ENCODE data around the gene PTPRN2.

PTPRN2 gene

GRCh38 chr7:158283016-158283974, 304.3 kb downstream of the PTPRN2 start:
- Histone ChIP-seq H4K8ac (ENCODE audit: low read depth, low read length) (no peak overlapping the region), H2BK120ac (ENCODE audit: low read depth, low read length) (no peak overlapping the region)
- WGBS (ENCODE audit: extremely low coverage, insufficient coverage, low lambda C conversion rate), result no CpG with 5 or more reads among the region's 32 CpGs

DNA sequence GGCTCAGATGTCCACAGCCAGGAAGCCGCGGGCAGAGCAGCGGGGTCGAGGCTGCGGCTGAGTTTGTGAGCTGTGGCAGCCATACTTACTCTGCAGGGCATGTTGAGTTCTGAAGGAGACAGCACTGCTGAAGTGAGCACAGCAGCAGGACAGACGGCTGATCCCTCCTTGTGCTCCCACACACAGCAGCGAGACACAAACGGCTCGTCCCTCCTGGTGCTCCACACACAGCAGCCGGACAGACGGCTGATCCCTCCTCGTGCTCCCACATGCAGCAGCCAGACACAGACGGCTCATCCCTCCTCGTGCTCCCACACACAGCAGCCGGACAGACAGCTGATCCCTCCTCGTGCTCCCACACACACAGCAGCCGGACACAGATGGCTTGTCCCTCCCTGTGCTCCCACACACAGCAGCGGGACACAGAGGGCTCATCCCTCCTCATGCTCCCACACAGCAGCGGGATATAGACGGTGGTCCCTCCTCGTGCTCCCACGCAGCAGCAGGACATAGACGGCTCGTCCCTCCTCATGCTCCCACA, 305.1 kb downstream of the PTPRN2 start:
- DNase-seq, result no peak
- no CpG with 5 or more reads among the region's 24 CpGs for WGBS (ENCODE audit: extremely low coverage, insufficient coverage, low lambda C conversion rate)
- H3K79me1 ChIP-seq (ENCODE audit: low read length), result no peaks in the 10 kb centered on the region
- H3K4me1 ChIP-seq (ENCODE audit: control insufficient read depth, low read depth, low read length), result no peaks in the 10 kb centered on the region
- H3K9ac ChIP-seq (ENCODE audit: low read length), result no peak overlapping the region
- H4K8ac ChIP-seq (ENCODE audit: low read depth, low read length), result no peak overlapping the region
- no peaks in the 10 kb centered on the region for H3K79me2 ChIP-seq (ENCODE audit: control insufficient read depth, insufficient read depth, low read length)
- no peak overlapping the region for H3K23ac ChIP-seq (ENCODE audit: low read length)
- no peak overlapping the region for H3K4me2 ChIP-seq (ENCODE audit: low read length)
- no peak overlapping the region for H4K5ac ChIP-seq (ENCODE audit: low read length)
- no peaks in the 10 kb centered on the region for H3K36me3 ChIP-seq (ENCODE audit: control insufficient read depth, insufficient read depth, low read length)
- H2BK120ac ChIP-seq (ENCODE audit: low read depth, low read length), result no peak overlapping the region
- no peak overlapping the region for H3K4ac ChIP-seq (ENCODE audit: low read depth, low read length)
- H3K56ac ChIP-seq (ENCODE audit: low read length), result no peak overlapping the region
- H2BK15ac ChIP-seq (replicated peaks; ENCODE audit: low read depth), result no peak overlapping the region
- H3K27ac ChIP-seq (ENCODE audit: low read depth, low read length), result no peak overlapping the region
- no peak overlapping the region for H2BK5ac ChIP-seq (ENCODE audit: low read length)
- H3K27me3 ChIP-seq (ENCODE audit: insufficient read depth, low read length, poor library complexity), result no peaks in the 10 kb centered on the region
- no peak overlapping the region for H3K4me3 ChIP-seq (ENCODE audit: low read length)
- H2AK5ac ChIP-seq (ENCODE audit: low read length), result no peak overlapping the region
- no peak overlapping the region for H3K18ac ChIP-seq (ENCODE audit: low read length)

More at GRCh38 chr7:158283016-158283974, 304.3 kb downstream of the PTPRN2 start:
- H3K56ac ChIP-seq (ENCODE audit: low read length), result no peak overlapping the region
- H2AK5ac ChIP-seq (ENCODE audit: low read length), result no peak overlapping the region
- no peak overlapping the region for H2BK15ac ChIP-seq (replicated peaks; ENCODE audit: low read depth)
- DNase-seq, result no peak
- no peak overlapping the region for H3K23ac ChIP-seq (ENCODE audit: low read length)
- H3K79me1 ChIP-seq (ENCODE audit: low read length), result no peaks in the 10 kb centered on the region
- no peaks in the 10 kb centered on the region for H3K79me2 ChIP-seq (ENCODE audit: control insufficient read depth, insufficient read depth, low read length)
- H3K4me2 ChIP-seq (ENCODE audit: low read length), result no peak overlapping the region
- H3K27ac ChIP-seq (ENCODE audit: low read depth, low read length), result no peak overlapping the region
- H2BK5ac ChIP-seq (ENCODE audit: low read length), result no peak overlapping the region
- no peak overlapping the region for H3K9ac ChIP-seq (ENCODE audit: low read length)
- no peak overlapping the region for H3K4ac ChIP-seq (ENCODE audit: low read depth, low read length)
- no peaks in the 10 kb centered on the region for H3K4me1 ChIP-seq (ENCODE audit: control insufficient read depth, low read depth, low read length)
- H3K36me3 ChIP-seq (ENCODE audit: control insufficient read depth, insufficient read depth, low read length), result no peaks in the 10 kb centered on the region
- H4K5ac ChIP-seq (ENCODE audit: low read length), result no peak overlapping the region
- H3K18ac ChIP-seq (ENCODE audit: low read length), result no peak overlapping the region
- no peak overlapping the region for H3K4me3 ChIP-seq (ENCODE audit: low read length)
- no peaks in the 10 kb centered on the region for H3K27me3 ChIP-seq (ENCODE audit: insufficient read depth, low read length, poor library complexity)

DNA sequence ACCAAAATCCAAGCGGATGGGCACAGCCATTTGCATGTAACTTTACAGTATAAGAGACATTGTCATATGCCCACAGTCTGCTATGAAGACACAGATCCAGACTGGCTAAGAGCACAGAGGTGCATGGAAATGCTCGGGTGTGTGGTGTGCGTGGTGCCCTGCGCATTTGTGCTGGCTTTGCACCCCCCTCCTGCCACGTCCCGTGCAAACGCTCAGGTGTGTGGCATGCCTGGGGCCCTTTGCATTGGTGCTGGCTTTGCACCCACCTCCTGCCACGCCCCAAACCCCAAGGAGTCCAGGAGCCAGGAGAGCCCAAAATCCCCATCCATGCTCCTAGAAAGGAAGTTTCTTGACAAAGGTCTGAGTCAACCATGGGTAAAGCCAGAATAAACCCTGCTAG, 306.2 kb downstream of the PTPRN2 start:
- no peak overlapping the region for H3K9ac ChIP-seq (ENCODE audit: low read length)
- no peak for DNase-seq
- H3K18ac ChIP-seq (ENCODE audit: low read length), result no peak overlapping the region
- no peaks in the 10 kb centered on the region for H3K4me1 ChIP-seq (ENCODE audit: control insufficient read depth, low read depth, low read length)
- no peak overlapping the region for H3K23ac ChIP-seq (ENCODE audit: low read length)
- WGBS (ENCODE audit: extremely low coverage, insufficient coverage, low lambda C conversion rate), result no CpG with 5 or more reads among the region's 8 CpGs
- no peak overlapping the region for H2BK120ac ChIP-seq (ENCODE audit: low read depth, low read length)
- no peaks in the 10 kb centered on the region for H3K27me3 ChIP-seq (ENCODE audit: insufficient read depth, low read length, poor library complexity)
- no peak overlapping the region for H3K27ac ChIP-seq (ENCODE audit: low read depth, low read length)
- H3K36me3 ChIP-seq (ENCODE audit: control insufficient read depth, insufficient read depth, low read length), result no peaks in the 10 kb centered on the region
- H4K5ac ChIP-seq (ENCODE audit: low read length), result no peak overlapping the region
- H3K79me2 ChIP-seq (ENCODE audit: control insufficient read depth, insufficient read depth, low read length), result no peaks in the 10 kb centered on the region
- no peak overlapping the region for H3K56ac ChIP-seq (ENCODE audit: low read length)
- H3K4me3 ChIP-seq (ENCODE audit: low read length), result no peak overlapping the region
- no peak overlapping the region for H2AK5ac ChIP-seq (ENCODE audit: low read length)
- no peaks in the 10 kb centered on the region for H3K79me1 ChIP-seq (ENCODE audit: low read length)
- H2BK5ac ChIP-seq (ENCODE audit: low read length), result no peak overlapping the region
- no peak overlapping the region for H4K8ac ChIP-seq (ENCODE audit: low read depth, low read length)
- H3K4me2 ChIP-seq (ENCODE audit: low read length), result no peak overlapping the region
- no peak overlapping the region for H3K4ac ChIP-seq (ENCODE audit: low read depth, low read length)
- no peak overlapping the region for H2BK15ac ChIP-seq (replicated peaks; ENCODE audit: low read depth)

DNA sequence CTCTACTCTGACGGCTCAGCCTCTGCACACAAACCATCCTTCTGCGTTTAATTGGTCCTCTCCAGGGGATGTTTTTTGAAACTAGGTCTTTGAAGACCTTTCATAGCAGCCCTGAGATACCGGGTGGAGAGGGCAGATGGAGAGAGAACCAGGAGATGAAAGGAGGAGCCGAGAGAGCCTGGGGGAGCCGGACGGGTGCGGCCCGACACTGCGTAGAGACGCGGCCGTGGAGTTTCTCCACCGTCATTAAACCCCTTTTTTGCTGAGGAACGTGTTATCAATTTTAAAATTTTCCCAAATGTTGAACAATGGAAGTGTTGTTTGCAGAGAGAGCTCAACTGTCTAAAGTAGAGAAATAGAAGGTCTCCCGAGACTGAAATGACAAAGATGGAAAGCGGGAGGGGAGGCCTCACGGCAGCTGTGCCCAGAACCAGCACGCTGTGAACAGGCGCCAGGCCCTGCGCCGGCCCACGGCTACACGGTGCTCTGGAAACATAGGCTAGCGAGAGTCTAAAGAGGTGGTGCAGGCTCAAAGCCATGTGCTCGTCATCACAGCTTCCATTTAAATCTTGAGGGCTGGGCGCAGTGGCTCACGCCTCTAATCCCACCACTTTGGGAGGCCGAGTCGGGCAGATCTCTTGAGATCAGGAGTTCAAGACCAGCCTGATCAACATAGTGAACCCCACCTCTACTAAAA, 307.0 kb downstream of the PTPRN2 start:
- Histone ChIP-seq H4K5ac (ENCODE audit: low read length) (no peak overlapping the region), H3K9ac (ENCODE audit: low read length) (no peak overlapping the region), H3K27me3 (ENCODE audit: insufficient read depth, low read length, poor library complexity) (no peaks in the 10 kb centered on the region), H3K4me1 (ENCODE audit: control insufficient read depth, low read depth, low read length) (no peaks in the 10 kb centered on the region), H3K36me3 (ENCODE audit: control insufficient read depth, insufficient read depth, low read length) (no peaks in the 10 kb centered on the region), H3K23ac (ENCODE audit: low read length) (no peak overlapping the region), H2BK15ac (replicated peaks; ENCODE audit: low read depth) (no peak overlapping the region), H4K8ac (ENCODE audit: low read depth, low read length) (no peak overlapping the region), H2BK5ac (ENCODE audit: low read length) (no peak overlapping the region), H3K56ac (ENCODE audit: low read length) (no peak overlapping the region), H3K4me3 (ENCODE audit: low read length) (no peak overlapping the region), H3K18ac (ENCODE audit: low read length) (no peak overlapping the region), H3K79me2 (ENCODE audit: control insufficient read depth, insufficient read depth, low read length) (no peaks in the 10 kb centered on the region), H2AK5ac (ENCODE audit: low read length) (no peak overlapping the region), H3K4ac (ENCODE audit: low read depth, low read length) (no peak overlapping the region), H3K79me1 (ENCODE audit: low read length) (no peaks in the 10 kb centered on the region), H3K4me2 (ENCODE audit: low read length) (no peak overlapping the region), H3K27ac (ENCODE audit: low read depth, low read length) (no peak overlapping the region), H2BK120ac (ENCODE audit: low read depth, low read length) (no peak overlapping the region)
- WGBS (ENCODE audit: extremely low coverage, insufficient coverage, low lambda C conversion rate), result no CpG with 5 or more reads among the region's 29 CpGs
- no peak for DNase-seq

- Histone ChIP-seq H3K27ac (ENCODE audit: low read depth, low read length) (no peak overlapping the region), H2BK15ac (replicated peaks; ENCODE audit: low read depth) (no peak overlapping the region), H3K4me3 (ENCODE audit: low read length) (no peak overlapping the region), H3K4me2 (ENCODE audit: low read length) (no peak overlapping the region), H3K23ac (ENCODE audit: low read length) (no peak overlapping the region), H2BK5ac (ENCODE audit: low read length) (no peak overlapping the region), H3K56ac (ENCODE audit: low read length) (no peak overlapping the region), H3K4me1 (ENCODE audit: control insufficient read depth, low read depth, low read length) (no peaks in the 10 kb centered on the region), H3K18ac (ENCODE audit: low read length) (no peak overlapping the region), H3K79me2 (ENCODE audit: control insufficient read depth, insufficient read depth, low read length) (no peaks in the 10 kb centered on the region), H3K36me3 (ENCODE audit: control insufficient read depth, insufficient read depth, low read length) (no peaks in the 10 kb centered on the region), H4K5ac (ENCODE audit: low read length) (no peak overlapping the region), H2BK120ac (ENCODE audit: low read depth, low read length) (no peak overlapping the region), H2AK5ac (ENCODE audit: low read length) (no peak overlapping the region), H3K27me3 (ENCODE audit: insufficient read depth, low read length, poor library complexity) (no peaks in the 10 kb centered on the region), H3K9ac (ENCODE audit: low read length) (no peak overlapping the region), H3K4ac (ENCODE audit: low read depth, low read length) (no peak overlapping the region), H3K79me1 (ENCODE audit: low read length) (no peaks in the 10 kb centered on the region), H4K8ac (ENCODE audit: low read depth, low read length) (no peak overlapping the region)
- no peak for DNase-seq
- WGBS (ENCODE audit: extremely low coverage, insufficient coverage, low lambda C conversion rate), result no CpG with 5 or more reads among the region's 53 CpGs
Observed at GRCh38 chr7:158279539-158280447, 307.8 kb downstream of the PTPRN2 start.
